Measurements from ENCODE around the gene SRD5A2. TPM values are rescaled to one million over a fixed set of nuclear protein-coding genes. Genes with fewer than 3 reads are reported as not detected.

The SRD5A2 gene
- total RNA-seq, 1 donor from 2014 or later, result not detected

GRCh38 chr2:31483246-31483645 is 97.5 kb downstream of the SRD5A2 start:
- ATAC-seq (no peak), DNase-seq (ENCODE audit: missing footprints) (no peak)
- intact Hi-C loops (cut with DNase I), result no loop called here

- ATAC-seq (no peak), DNase-seq (ENCODE audit: missing footprints) (no peak)
- intact Hi-C loops (cut with DNase I), result no loop called here
These were observed 104.1 kb downstream of the SRD5A2 start for GRCh38 chr2:31476511-31477180.

- intact Hi-C loops (cut with DNase I), result no loop called here
- ATAC-seq (no peak), DNase-seq (ENCODE audit: missing footprints) (no peak)
These were observed 105.0 kb downstream of the SRD5A2 start for GRCh38 chr2:31475692-31476091.

- intact Hi-C loops (cut with DNase I), result no loop called here
- ATAC-seq, result no peak
- no peak for DNase-seq (ENCODE audit: missing footprints)
These were observed 106.4 kb downstream of the SRD5A2 start for GRCh38 chr2:31474296-31474695.

Other genes starting within 250 kb of the SRD5A2 start
- gene XDH, start 166.2 kb downstream of the SRD5A2 start, total RNA-seq, result not detected